ENCODE data around the gene SLF1. TPM values are rescaled to one million over a fixed set of nuclear protein-coding genes. Genes with fewer than 3 reads are reported as not detected.

The SLF1 gene
- total RNA-seq, 1 donor from 2014 or later: 18.2 TPM

DNA sequence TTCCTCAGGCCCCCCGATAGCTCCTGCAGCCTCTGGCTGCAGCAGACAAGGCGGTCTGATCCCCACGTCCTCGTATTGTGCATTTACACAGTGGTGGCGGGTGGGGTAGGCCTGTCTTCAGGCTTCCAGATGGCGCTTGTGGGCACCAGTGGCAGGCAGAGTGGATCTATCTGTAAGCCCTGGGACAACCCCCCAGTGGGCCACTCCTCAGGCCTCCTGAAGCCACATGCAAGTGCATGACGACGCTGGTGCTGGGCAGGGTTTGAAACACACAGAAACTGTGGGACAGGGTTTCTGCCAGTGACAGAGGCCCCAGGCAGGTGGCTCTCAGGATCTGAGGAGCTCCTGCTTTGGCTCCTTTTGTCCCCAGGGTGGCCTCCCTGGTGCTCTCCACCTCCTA, 42.0 kb downstream of the SLF1 start:
- intact Hi-C loops (cut with micrococcal nuclease): no loop called here

DNA sequence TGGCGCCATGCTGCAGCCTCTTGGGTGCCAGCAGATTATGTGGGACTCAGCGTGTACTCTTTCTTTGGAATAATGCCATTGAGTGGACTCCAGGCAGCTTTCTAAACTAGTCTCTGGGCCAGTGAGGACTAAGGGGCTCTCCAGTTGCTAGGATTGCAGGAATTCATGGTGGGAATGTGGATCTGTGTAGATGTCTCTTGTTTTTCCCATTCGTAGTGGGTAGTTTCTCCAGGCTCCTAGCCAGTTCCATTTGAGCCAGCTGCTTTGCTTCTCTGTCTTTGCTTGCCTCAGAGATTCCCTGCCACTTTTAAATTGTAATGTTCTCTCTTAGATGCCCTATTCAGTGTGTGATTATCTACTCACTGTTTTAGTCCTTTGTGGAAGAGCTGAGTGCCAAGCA, 42.6 kb downstream of the SLF1 start:
- intact Hi-C loops (cut with micrococcal nuclease): no loop called here

DNA sequence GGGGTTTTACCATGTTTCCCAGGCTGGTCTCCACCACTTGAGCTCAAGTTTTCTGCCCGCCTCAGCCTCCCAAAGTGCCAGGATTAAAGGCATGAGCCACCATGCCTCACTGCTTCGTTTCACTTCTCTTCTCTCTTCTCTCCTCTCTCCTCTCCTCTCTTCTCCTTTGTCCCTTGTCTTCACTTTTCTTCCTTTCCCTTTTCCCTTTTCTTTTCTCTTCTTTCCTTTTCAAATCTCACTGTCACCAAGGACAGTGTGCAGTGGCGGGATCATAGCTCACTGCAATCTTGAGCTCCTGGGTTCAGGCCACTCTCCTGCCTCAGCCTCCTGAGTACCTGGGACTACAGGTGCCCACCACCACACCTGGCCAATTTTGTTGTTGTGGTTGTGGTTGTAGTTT, 49.5 kb downstream of the SLF1 start:
- intact Hi-C loops (cut with micrococcal nuclease): no loop called here

DNA sequence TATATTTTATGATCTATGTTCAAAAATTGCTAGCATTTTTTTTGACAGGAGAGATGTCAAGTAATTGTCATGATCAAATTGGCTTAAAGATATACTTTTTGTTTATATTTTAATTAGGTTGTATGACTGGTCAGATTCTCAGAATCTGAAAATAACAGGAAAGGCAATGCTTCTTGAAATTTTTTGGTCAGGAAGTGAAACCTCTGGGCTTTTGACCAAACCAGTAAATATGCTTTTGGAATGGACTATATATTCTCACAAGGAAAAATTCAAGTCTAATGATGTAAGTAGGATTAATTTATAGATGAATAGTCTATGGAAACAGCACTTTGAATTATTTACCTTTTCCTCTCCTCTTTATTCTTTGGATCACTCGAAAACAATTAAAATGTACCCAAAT, 52.3 kb downstream of the SLF1 start:
- intact Hi-C loops (cut with micrococcal nuclease): no loop called here

DNA sequence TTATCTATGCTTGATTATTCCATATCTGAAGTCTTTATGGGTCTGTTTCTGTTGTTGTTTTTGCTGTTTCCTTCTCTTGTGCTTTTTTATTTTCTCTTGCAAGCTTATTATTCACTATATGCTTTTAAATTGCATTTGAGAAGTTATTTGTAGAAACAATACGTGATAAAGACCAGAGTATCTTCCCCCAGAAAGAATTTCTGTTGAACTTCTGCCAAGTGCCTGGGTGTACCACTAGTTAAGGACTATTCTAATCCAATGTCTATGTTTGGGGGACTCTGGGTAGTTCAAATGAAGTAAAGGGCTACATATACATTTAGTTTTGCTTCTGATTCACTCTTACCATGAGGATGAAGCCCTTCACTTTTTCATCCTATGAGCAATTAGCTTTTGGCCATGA, 54.3 kb downstream of the SLF1 start:
- intact Hi-C loops (cut with micrococcal nuclease): no loop called here

DNA sequence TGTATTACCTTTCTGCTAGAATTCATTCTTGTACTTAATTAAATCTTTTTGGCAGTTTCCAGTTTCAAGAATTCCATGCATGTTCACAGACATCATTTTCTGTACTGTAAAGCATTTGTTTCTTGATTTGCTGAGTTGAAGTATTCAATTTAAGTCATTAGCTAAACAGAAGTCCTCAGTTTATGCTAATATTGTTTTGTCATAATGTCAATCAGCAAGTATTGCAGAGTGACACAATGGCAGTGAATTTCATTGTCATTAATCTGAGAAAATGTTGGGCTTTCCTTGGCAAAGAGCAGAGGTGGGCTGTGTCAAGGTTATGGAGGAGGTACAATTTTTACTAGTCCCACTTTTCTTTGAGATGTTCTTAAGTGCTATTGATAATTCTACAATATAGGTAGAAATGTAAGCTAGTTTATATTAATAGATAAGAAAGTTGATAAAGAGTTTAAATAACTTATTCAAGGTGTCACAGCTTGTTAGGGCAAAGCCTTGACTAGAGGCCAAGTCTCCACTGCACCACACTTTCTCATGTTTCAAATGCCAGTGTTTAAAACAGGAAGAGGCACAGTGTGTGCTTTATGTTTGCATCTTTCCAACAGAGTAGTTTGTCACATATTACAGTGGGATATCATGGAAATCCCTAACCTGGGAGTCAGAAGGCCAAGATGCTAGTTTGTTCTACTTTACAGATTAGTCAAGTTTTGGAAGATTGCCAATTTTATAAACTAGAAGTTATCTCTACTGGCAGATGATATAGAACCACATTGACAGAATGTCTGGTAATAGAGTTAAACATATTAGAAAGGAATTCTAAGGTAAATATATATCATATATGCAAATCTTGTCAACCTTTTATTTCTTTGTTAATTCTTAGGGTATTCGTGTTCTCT, 56.3 kb downstream of the SLF1 start:
- intact Hi-C loops (cut with micrococcal nuclease): no loop called here

DNA sequence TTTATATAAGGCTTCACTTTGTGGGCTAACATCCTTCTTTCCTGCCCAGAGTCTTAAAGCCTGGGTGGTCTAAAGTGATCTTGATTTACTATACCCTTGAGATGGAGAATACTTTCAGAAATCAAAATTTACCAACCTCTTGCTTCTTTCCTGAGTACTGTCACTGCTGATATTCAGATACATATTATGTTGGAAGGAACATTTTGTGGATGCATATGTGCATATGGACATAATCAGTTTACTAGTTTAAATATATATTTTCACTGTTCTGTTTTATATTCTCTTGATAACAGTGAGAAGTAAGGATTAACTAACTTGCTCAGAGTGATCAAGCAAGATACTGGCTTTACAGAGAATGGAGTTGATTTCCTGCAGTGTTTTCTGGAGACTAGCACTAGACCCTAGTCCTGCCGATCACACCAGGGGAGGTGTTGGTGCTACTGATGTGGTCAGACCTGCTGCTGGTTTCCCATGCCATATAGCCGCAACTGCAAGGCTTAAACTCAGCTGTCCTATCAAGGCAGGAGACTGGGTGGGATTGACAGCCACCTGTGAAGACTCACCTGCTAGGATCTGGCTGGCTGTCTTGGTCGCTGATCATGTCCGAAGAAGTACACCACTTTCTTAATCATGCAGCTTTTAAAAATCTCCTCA, 57.6 kb downstream of the SLF1 start:
- intact Hi-C loops (cut with micrococcal nuclease): no loop called here

DNA sequence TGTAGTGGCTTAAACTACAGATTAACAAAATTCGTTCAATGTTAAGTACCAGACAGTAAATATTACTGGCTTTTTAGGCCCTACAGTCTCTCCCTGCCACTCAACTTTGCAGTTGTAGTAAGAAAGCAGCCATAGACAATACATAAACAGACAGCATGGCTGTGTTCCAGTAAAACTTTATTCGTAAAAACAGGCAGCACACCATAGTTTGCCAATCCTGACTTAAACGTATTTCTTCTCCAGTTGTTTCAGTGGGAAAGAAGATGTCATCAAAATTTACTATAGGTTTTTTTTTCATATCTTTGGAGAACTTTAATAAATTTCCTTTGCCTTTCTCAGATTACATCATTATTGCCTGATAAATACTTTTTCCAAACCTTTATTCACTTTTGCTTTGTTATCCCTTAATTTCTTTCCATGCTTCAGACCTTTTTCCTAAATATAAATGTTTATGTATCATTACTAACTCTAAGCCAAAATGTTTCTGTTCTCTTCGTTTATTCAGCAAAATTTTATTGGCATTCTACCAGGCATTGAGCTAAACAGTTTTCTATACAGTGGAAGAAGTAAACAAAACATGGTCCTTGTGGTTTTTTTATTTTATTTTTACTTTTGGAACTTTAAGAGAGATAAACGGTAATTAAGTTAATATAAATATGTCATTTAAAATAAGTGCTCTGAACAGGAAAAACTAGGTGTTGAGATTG, 64.5 kb downstream of the SLF1 start:
- intact Hi-C loops (cut with micrococcal nuclease): no loop called here

DNA sequence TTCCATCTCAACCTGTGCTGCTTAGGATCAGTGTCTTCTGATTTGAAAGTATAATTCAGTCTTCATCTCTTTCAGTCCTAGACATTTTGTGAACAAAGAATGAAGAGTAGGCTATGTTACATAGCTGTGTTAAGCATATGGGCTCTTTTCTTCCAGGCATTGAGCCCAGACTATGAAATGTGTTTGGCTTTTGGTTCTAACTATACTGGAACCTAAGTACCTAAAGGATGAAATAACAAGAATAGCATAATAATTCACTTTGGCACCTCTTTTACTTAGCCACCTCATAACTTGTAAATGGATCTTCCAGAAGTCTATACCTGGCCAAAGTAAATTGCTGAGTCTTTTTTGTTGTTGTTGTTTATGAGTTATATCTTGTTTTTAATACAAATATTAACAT, 71.4 kb downstream of the SLF1 start:
- intact Hi-C loops (cut with micrococcal nuclease): loop anchor here (5.0 kb wide), 1 partner anchor 73 kb away; the partner anchor contains the start of genes KIAA0825 and SLF1

DNA sequence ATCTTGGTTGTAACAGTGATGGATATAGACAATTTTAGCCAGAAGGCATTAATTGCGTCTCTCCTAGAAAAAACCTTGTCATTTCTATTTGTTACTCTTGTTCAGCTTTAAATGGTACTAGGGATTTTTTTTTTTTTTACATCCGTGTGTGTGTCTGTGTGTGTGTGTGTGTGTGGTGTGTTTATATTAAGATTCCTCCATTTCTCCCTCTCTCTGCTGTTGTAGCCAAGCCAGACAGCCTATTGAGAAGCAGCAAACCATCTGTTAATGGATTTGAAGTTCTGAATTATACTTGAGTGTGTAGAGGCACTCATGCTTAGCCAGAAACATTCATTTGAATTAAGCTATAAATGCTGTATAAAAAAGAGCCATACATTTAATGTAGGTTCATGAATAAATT, 72.3 kb downstream of the SLF1 start:
- intact Hi-C loops (cut with micrococcal nuclease): loop anchor here (5.0 kb wide), 1 partner anchor 73 kb away; the partner anchor contains the start of genes KIAA0825 and SLF1

DNA sequence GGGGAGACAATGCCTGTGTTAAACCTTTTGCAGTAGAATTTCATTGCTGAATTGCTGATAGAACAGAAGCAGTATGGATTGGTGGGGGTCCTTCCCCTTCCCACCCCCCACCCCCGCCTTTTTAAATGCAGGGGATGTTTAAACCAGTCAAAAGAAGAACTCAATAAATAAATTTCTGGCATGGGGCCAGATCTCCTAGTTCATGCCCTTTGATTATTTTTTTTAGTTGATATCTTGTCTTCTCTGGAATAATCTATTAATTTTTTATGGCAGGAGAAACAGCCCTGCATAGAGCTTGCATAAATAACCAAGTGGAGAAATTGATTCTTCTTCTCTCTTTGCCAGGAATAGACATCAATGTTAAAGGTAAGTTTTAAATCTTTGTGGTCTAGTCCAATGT, 72.8 kb downstream of the SLF1 start:
- intact Hi-C loops (cut with micrococcal nuclease): loop anchor here (5.0 kb wide), 1 partner anchor 74 kb away; the partner anchor contains the start of genes KIAA0825 and SLF1

DNA sequence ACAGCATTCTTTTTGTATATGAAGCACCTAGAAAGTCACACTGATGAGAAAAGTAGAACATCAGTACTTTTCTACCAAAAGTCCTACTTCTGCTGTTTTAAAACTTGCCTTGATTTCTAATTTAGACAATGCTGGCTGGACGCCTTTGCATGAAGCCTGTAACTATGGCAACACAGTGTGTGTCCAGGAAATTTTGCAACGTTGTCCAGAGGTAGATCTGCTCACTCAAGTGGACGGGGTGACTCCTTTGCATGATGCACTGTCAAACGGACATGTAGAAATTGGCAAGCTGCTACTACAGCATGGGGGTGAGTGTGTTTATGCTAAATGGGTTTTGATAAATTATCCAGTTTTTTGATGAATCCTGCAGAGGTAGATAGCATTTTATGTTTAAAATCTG, 73.5 kb downstream of the SLF1 start:
- intact Hi-C loops (cut with micrococcal nuclease): loop anchor here (5.0 kb wide), 1 partner anchor 75 kb away; the partner anchor contains the start of genes KIAA0825 and SLF1

DNA sequence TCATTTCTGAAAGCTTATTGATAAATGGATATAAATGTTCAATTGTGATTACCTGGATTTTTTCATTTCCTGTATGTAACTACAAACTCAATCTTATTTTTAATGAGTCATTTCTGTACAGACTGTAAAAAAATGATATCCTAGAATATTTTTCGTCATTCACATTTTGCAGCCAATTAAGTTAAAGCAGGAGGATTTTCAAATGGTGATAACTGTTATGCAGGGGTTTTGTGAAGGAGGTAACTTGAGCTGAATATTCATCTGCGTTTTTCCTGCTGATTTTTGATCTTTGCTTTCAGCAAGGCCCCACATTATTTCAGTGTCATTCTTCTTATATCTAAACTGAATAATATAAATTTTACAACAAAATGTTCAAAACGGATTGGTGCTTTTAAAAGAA, 74.1 kb downstream of the SLF1 start:
- intact Hi-C loops (cut with micrococcal nuclease): loop anchor here (5.0 kb wide), 1 partner anchor 75 kb away; the partner anchor contains the start of genes KIAA0825 and SLF1

DNA sequence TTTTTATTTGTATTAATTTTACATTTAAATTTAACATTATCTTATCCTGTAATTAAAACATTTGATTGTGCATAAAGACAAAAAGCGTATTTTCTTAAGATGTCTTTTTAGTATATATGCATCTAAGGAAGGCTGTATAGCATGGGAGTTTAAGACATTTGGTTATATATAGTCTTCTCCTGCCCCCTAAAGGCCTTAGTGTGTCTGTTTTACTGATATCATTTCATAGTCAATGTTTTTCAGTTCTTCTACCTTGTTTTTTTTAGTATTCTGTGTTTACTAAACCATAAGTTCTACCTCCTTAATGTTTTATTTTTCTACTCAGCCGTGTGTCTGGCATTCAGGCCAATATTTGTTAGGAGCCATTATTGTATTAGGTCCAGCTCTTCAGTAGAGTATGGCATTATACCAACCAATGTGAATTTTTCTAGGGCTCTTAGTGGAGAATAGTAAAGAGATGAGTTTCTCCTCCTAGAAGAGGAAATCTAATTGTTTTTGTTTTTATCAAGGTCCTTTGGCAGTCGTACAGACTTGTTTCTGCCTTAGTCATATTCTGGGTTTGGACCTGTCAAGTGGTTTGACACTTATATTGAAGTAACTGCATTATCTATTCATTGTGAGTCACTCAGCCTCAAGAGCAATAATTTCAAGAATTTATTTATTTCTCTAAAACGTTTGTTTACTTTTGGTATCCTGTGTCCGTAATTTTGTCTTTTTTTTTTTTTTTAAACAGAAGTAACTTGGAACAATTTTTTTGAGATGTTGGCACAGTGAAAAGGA, 74.8 kb downstream of the SLF1 start:
- intact Hi-C loops (cut with micrococcal nuclease): loop anchor here (1.0 to 5.0 kb wide), 2 partner anchors 76 to 168 kb away; partner anchors contain the start of genes KIAA0825 and SLF1

DNA sequence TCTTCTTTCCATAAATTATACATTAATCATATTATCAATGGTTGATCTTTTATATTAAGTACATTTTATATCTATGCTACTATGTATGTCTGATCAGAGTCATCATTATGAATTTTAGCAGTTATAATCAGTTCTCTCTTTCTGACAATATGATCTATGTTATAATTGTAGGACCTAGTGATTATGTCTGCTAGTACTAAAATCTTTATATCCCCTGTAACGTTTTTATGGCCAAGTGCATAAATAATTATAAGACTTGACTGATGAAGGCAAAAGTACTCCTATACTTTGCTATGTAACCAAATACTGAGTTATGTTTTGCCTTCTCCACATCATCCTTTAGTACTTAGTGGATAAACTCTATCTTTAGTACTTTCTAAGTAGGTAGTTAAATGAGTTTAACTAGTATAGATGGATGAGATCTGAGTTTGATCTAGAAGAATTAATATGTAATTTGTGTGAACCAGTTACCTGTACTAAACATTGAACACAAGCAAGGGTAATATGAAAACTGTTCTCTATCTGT, 75.4 kb downstream of the SLF1 start:
- intact Hi-C loops (cut with micrococcal nuclease): loop anchor here (1.0 to 5.0 kb wide), 2 partner anchors 77 to 169 kb away; partner anchors contain the start of genes KIAA0825 and SLF1

DNA sequence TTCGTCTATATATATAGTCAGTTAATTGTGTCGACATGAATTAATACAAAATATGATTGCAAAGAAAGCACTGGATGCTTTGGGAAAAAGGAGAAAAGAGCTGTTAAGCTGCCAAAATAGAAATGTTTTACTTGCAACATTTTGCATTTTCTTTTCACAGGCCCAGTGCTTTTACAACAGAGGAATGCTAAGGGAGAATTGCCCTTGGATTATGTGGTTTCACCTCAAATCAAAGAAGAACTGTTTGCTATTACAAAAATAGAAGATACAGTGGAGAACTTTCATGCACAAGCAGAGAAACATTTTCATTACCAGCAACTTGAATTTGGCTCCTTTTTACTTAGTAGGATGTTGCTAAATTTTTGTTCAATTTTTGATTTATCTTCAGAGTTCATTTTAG, 76.2 kb downstream of the SLF1 start:
- intact Hi-C loops (cut with micrococcal nuclease): loop anchor here (5.0 kb wide), 1 partner anchor 77 kb away; the partner anchor contains the start of genes KIAA0825 and SLF1

DNA sequence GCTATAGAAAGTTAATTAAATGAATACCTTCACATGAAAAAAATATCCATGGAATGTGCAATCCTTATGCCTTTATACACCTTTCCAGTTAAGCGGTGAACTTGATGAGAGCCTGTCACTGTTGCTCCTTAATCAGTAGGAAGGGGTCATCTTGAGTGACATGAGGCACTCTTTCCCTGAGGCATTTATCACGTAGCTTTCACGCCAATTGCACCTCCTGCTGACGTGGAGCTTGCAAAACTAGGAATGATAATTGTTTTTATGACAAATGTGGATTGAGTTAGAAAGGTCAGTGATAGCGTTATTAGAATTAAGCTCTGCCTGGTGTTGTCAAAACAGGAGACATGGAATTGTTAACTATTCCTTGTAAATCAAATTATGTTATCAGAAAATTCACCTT, 79.7 kb downstream of the SLF1 start:
- intact Hi-C loops (cut with micrococcal nuclease): no loop called here

DNA sequence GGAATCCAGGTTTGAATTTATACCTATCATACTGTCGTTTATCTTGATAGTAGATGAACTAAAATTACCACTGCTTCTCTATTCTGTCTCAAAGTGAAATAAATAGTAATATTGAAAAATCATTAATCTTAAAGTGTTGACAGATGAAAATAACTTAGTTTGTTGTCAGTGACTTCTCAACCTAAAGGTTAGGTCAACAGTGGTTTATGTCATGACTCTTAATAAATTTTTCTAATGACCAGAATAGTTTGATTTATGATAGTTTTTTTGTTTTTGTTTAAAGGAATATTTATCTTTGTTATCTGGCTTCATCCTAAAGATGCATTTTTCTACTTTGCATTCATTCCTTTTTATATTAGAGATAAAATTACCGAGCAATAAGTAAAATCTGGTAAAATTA, 81.1 kb downstream of the SLF1 start:
- intact Hi-C loops (cut with micrococcal nuclease): no loop called here

DNA sequence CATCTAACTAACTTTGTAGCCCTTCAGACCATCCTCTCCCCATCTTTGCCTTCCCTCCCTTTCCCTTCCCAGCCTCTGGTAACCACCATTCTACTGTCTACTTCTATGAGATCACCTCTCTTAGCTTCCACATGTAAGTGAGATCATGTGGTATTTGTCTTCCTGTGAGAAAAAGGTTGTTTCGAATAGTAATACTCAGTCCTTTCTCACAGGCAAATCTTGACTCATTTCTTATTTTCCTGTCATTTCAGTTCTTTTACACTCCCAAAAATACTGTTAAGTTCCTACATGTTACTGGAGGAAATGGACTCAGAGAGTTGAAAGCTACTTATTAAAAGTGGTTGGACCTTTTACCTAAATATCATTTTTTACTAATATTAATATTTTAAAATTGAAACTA, 82.1 kb downstream of the SLF1 start:
- intact Hi-C loops (cut with micrococcal nuclease): no loop called here

DNA sequence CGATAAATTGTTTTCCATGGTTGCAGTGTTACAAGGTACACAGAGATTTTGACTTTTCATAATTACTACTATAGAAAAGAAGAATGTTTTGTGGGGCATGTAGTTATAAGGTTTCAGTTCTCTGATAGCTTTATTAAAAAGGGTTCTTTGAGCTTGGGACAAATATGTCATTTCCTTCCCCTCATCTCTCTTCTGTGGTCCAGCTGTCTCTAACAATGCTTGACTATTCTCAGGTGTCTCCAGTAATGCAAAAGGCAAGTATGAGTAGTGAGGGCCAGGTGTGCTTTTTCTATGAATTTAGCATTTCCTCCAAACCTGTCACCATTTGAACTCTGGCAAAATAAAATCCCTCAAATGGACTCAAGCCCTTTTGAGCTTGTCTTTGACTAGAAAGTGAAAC, 84.3 kb downstream of the SLF1 start:
- intact Hi-C loops (cut with micrococcal nuclease): no loop called here

All from T-helper 2 cell treated with Interferon-gamma antibody and Interleukin-4, amounts not matched to agents 100 ng/mL and 5 ng/mL, for 36 hours (primary cell).